Measurements from ENCODE around the gene GALNT5.
"Not testable (repeated sequence)": the region's sequence is repeated elsewhere in the genome, so short reads cannot be mapped to it uniquely, and the experiment has no call there.

GALNT5 gene

DNA sequence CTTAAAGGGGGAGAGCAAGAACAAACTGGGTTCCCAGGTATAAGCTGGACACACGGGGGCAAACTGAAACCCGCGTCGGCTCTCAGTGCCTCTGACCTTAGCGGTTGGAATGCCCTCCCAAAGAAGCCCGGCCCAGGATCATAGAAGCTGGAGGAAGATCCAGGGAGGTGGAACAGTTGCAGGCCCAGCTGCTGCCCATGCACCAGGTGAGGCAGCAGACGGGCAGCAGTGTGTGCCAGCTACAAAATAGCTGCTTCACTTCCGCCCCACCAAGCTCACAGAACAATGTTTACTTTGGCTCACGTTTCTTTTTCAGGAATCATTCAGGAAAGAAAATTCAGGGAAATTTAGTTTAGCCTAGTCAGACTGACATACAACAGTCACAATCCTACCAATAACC, 72.0 kb downstream of the GALNT5 start:
- no peak for DNase-seq

DNA sequence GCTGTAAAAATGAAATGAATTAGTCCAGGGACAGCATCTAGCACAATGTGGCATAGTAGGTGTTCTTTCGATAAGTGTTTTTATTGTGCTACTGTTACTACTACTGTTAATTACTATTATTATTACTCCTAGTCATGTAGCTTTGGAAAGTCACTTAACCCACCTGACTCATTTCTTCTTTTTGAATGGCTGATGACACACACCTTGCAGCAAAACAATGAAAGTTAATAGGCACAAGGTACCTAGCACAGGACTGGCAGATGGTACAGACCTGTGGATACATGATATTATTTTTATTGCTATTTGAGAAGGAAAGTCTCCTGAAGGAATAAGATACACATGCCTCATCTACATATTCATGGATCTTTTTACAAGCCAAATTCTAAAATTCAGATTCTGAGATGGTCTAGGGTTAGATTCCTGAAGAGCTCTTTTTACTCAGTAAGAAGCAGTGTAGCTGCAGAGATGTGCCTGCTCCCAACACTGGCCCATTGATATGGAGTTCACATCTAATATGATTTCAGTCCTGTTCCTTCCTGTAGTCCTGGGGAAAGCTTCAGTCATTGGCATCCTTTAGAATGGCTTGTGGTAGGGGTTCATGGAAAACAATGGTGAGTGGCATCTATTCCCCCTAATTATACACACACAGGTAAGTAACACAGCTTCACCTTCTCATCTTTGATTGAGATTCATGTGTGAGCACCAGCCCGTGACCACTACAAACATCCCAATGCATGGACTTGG, 76.0 kb downstream of the GALNT5 start:
- DNase-seq: no peak

DNA sequence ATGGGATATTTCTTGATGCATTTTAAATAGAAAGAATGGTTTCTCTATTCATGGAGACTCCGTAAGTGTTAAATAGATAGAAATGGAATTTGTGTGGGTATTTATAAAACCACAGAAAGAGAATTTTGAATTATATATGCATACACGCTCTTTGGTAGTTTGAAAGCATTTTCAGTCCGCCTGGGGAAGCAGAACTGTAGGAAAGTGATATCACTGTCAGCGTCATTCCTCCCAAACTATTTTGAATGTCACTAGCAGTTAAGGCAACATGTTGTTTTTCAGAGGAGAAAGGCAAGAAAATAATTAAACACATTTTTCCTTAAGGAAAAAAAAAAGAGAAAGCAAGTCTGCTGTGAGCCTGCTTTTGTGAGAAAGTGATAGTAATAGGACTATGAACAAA, 76.8 kb downstream of the GALNT5 start:
- no peak for DNase-seq

DNA sequence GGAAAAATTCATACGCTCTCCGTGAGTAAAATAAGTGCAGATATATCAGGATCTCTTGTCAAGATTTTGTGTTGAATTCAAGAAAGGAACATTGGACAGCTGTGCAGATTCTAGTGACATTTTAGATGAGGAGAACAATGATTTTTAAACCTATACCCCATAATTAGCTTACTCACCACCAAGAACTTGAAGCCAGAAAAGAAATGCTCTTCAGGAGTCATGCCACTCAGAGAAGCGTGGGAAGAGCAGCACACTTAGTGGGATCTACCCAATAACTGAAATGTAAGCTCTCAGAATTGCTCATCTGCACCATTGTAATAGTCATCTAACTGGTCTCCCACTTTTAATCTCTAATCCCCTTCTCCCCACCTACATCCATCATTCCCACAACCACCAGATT, 77.3 kb downstream of the GALNT5 start:
- DNase-seq: no peak

DNA sequence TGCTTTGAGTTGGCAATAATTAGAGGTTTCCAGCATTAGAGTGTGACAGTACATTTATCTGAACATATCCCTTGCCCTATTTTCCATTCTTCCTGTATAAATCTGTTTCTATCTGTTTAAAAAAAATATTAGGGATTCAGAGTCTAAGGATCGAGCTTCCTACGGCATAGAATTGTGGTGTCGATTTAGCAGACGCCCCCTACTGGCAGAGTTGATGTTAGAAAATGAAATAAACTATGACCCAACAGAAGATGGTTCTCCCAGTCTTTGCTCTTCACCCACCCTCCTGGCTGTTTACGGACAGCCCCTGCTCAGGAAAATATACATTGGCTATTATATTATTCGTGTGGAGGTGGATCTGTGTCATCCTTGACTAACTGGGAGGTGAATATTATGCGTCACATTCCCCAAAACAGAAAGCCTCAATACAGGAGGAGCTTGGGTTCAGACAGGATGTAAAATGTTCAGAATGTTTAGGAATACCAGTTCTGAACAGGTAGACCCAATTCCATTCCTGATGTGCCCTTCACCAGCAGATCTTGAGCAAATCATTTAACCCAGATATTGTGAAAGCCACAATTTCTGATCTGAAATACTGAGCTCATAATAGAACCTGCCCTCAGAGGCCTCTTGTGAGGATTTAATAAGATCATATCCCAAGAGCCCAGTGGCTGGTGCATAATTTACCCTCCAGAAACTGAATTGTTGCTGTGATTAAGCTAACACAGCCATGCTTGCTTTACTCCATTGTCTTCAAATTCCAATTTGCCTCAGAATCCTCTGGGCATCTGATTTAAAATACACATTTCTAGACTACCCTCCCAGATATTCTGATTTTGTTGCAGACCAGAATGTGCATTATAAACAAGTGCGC, 78.9 kb downstream of the GALNT5 start:
- peak in 3 of 5 experiments; percentile 3 to 53 (median 5) for DNase-seq

DNA sequence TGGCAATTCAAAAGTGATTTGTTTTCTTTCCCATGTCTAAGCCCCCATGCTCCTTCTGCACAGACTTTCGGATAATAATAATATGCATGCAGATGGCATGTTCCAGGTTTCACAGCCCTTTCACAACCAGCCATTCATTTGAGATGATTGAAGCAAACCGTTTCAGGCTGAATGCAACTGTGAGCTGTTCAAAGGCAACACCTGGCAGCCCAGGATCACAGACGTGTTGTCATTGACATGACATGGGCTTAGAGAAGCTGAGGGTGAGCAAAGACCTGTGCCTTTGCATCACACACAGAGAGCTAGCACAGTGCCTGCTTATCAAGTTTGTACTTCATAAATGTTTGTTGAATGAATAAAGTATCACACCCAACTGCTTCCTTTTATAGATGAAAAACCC, 80.5 kb downstream of the GALNT5 start:
- DNase-seq: no peak

DNA sequence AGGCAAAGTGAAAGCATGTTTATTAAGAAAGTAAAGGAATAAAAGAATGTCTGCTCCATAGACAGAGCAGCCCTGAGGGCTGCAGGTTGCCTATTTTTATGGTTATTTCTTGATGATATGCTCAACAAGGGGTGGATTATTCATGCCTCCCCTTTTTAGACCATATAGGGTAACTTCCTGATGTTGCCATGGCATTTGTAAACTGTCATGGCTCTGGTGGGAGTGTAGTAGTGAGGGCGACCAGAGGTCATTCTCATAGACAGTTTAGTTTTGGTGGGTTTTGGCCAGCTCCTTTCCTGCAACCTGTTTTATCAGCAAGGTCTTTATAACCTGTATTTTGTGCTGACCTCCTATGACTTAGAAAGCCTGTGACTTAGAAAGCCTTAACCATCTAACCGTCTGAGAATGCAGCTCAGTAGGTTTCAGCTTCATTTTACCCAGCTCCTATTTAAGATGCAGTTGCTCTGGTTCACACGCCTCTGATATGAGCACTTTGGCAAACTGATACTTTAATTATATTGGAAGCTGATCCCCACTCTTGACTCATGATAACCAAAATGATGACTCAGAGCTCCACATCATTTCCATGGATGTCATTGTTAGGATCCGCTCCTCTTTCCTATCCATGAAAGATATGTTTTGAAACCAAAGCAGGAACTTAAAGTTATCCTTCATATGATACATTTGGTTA, 82.6 kb downstream of the GALNT5 start:
- no peak for DNase-seq

DNA sequence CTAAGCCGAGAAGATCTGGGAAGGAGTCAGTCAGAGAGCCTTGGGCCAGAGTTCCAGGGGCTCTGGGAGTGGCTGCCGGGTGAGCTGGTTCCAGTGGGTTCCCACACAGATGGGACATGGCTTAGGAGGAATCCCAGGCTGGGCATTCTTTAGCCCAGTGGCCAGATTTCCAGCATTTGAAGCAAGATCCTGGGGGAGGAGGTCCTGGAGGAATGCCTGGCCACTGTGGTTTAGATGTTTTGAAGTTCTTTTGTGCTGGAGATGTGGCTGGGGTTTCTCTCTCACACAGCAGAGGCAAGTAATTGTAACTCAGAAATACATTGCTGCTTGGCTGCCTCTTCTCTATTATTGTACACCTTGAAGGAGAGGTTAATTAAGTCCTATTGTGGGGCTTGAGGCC, 83.9 kb downstream of the GALNT5 start:
- not testable (repeated sequence) for DNase-seq

DNA sequence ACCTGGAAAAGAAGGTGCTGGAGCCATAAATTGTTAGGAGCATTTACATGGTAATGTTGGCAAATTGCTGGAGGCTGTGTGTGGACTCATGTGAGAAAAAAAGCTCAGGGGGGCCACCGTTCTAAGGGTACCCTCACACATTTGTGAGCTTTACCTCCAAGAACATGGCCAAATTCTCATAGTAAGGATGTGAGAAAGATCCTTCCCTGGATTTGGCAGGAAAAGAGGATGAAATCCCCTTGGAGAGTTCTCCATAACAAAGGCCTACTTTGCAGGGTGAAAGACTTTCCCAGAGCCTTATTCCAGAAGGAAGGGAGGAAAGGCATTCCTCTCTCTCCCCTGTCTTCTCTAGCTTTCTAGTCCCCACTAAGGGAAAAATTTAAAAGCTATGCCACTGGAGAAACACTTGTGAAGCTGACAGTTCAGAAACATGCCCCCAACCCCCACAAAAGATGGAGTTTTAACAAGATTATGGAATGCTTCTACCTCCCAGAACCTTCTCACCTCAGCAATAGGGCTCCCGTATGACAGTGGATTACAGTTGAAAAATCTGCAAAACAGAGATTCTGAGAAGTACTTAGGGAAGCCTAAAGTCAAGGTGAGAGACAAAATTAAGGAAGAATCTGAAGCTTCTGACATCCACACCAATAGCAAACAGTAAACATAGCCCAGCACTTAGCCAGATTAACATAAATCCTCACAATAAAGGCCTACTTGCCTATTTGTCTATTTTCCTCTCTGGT, 88.3 kb downstream of the GALNT5 start:
- no peak for DNase-seq

DNA sequence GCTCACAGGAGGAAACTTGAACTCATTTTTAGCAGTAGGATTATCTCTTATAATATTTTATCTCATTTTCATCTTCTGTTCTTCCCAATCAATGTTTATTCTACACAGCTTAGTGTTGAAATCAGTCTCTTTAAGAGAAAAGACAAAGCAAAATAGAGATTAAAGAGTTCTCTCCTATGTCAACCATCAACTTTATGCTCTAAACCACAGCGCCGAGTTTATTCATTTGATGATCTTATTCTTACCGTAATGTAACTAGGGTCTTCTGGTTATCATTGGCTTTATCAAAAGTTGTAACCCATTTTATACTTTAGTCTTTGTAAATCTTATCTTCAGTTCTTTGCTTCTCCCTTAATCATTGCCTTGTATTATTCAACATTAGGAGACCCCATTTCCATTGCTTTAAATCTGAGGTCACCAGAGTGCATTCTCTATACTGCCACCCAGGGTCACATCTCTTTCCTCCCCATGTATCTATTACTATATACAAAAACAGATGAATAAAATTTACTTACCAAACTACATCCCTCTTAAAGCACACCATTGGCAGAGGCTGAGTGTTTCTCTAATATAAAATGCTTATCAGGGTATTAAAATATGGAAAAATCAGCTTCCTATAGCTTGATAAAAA, 90.9 kb downstream of the GALNT5 start:
- no peak for DNase-seq

DNA sequence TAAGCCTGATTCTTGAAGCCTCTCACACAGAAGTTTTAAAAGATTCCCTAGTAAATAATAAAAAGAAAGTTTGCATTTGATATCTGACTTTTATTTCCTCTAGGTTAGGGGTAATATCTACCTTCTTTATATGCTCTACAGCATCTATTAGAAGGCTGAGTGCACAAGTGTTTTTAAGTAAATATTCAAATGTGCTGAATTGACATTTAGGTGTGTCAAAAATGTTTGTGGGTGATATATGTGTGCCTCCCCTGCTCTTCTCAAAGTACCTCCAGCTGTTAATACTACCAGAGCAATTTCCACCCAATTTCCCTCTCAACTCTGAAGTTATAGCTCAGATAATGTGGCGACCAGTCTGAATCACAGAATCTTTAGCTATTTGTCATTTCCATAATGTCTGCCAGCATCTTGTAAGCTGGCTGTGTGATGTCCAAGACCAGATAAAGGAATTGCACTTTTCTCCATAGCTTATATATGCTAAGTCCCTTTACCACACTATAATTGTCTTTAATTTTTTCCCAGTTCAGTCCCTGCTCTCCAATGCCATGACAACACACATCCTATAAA, 92.5 kb downstream of the GALNT5 start:
- DNase-seq: no peak

DNA sequence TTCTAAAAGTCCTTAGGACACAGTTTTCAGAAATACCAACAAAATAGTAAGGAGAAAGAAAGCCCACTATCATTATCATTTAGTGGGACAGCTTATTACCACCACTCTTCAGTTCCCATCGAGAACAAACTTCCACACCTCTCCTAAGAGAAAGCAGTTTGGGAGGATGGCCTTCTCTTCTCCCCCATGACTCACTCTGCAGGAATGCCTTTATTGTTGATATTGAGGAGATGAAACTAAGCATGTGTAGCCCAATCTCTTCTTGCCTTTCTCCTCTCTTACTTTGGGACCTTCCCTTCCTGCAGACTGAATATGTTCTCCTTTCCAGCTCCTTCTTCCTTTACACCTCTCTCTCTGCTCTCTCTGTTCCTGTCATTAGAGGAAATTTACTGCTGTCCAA, 98.1 kb downstream of the GALNT5 start:
- no peak for DNase-seq

DNA sequence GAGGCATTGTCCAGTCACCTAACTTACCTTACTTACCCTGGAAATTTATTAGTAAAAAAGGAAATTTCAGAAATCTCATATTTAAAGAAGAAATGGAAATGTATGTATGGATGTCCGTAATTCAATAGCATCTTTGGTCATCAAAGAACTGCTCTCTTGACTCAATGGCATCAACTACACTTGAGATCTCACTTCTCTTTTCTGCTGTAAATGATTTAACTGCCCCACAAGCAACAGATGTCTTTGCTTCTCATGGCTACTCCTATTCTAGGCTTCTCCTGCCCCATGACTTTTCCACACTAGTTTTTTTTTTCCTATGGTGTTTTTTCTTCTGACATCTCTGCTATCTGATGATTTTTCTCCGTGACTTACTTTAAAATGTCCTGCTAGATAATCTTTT, 102.1 kb downstream of the GALNT5 start:
- no peak for DNase-seq

DNA sequence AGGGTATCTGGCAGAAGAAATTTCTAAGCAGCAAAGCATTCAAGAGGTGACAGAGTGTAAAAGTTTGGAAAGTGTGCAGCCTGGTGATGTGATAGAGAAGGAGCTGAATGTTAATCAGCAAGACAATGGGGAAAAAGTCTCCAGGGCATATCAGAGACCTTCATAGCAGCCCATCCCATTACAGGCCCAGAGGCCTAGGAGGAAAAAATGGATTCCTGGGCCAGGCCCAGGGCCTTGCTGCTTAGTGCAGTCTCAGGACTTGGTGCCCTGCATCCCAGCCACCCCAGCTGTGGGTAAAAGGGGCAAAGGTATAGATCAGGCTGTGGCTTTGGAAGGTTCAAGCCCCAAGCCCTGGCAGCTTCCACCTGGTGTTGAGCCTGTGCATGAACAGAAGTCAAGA, 104.0 kb downstream of the GALNT5 start:
- DNase-seq: no peak

DNA sequence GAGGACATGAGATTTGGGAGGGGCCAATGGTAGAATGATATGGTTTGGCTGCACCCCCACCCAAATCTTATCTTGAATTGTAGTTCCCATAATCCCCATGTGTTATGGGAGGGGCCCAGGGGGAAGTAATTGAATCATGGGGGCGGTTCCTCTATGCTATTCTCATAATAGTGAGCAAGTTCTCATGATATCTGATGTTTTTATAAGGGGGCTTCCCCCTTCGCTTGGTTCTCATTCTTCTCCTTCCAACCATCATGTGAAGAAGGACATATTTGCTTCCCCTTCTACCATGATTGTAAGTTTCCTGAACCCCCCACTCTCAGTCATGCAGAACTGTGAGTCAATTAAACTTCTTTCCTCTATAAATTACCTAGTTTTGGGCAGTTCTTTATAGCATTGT, 105.1 kb downstream of the GALNT5 start:
- DNase-seq: no peak

DNA sequence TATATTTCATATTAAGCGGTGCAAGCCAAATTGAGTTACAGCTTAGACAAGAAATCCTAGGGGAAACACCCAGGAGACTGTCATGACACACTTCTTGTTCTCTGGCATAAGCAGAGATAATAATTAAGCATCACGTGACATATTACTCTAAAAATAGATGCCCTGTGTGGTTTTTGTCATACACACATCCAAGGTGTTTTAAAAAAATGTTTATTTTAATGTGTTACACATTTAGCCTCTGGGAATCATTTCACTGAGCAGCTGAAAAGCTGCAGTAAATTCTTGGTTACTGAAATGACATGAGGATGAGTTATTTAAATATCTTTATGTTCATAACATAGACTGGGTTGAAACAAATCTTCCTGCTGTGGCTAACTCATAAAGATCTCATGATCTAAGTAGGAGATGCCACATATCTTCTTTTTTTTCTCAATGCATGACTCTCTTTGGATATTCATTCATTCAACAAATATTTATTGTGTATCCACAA, 106.2 kb downstream of the GALNT5 start:
- DNase-seq: peak in 1 of 5 experiments; percentile 5
